COR-L47 (cell line): ENCODE measurements around the gene NRIP2.

Source experiments
- DNase-seq: peaks from one replicate; lab custom pipeline; 2025; lab: John Stamatoyannopoulos, UW

NRIP2 gene

GRCh38 chr12:2805143-2805520 is 29.7 kb downstream of the NRIP2 start:
- DNase-seq: no peak

- no peak for DNase-seq
Observed at GRCh38 chr12:2804393-2805142, 30.3 kb downstream of the NRIP2 start.

GRCh38 chr12:2803635-2804392 is 31.0 kb downstream of the NRIP2 start:
- DNase-seq: no peak

GRCh38 chr12:2801044-2801783 is 33.6 kb downstream of the NRIP2 start:
- no peak for DNase-seq

- DNase-seq: no peak
Observed at GRCh38 chr12:2800046-2800570, 34.7 kb downstream of the NRIP2 start.

GRCh38 chr12:2797721-2798418 is 37.0 kb downstream of the NRIP2 start:
- no peak for DNase-seq

- DNase-seq: no peak
Observed at GRCh38 chr12:2796187-2796666, 38.6 kb downstream of the NRIP2 start.

- DNase-seq: peak; percentile 35
Observed at GRCh38 chr12:2795291-2796186, 39.3 kb downstream of the NRIP2 start.

GRCh38 chr12:2794736-2795289 is 40.0 kb downstream of the NRIP2 start, which contains the start of gene FKBP4:
Gene FKBP4 (plus strand): TSS chr12:2794970. CDS start chr12:2795140, 170 bp downstream.
- peak; percentile 68 for DNase-seq

GRCh38 chr12:2794191-2794735 is 40.6 kb downstream of the NRIP2 start:
- DNase-seq: no peak

- no peak for DNase-seq
Observed at GRCh38 chr12:2793561-2793960, 41.3 kb downstream of the NRIP2 start.

GRCh38 chr12:2792671-2793500 is 41.9 kb downstream of the NRIP2 start:
- no peak for DNase-seq

GRCh38 chr12:2791089-2791488 is 43.7 kb downstream of the NRIP2 start:
- no peak for DNase-seq

- DNase-seq: no peak
Observed at GRCh38 chr12:2785017-2785416, 49.8 kb downstream of the NRIP2 start.

GRCh38 chr12:2783936-2784600 is 50.8 kb downstream of the NRIP2 start:
- no peak for DNase-seq

GRCh38 chr12:2779281-2779680 is 55.6 kb downstream of the NRIP2 start:
- no peak for DNase-seq

- no peak for DNase-seq
Observed at GRCh38 chr12:2776129-2776806, 58.6 kb downstream of the NRIP2 start.

GRCh38 chr12:2775431-2775830 is 59.4 kb downstream of the NRIP2 start:
- no peak for DNase-seq
